Stimulated activated CD4-positive, alpha-beta T cell treated with anti-CD3 and anti-CD28 coated beads, Interleukin-1b, Interleukin-23, amount 100 ng/mL, for 48 hours (primary cell): Measurements from ENCODE around the gene MIPOL1.
"Not testable (repeated sequence)": the region's sequence is repeated elsewhere in the genome, so short reads cannot be mapped to it uniquely, and the experiment has no call there.

Experiments
- DNase-seq: peaks from one replicate; pipeline ENCODE4 v3.0.0-alpha.2; 2020

The MIPOL1 gene

DNA sequence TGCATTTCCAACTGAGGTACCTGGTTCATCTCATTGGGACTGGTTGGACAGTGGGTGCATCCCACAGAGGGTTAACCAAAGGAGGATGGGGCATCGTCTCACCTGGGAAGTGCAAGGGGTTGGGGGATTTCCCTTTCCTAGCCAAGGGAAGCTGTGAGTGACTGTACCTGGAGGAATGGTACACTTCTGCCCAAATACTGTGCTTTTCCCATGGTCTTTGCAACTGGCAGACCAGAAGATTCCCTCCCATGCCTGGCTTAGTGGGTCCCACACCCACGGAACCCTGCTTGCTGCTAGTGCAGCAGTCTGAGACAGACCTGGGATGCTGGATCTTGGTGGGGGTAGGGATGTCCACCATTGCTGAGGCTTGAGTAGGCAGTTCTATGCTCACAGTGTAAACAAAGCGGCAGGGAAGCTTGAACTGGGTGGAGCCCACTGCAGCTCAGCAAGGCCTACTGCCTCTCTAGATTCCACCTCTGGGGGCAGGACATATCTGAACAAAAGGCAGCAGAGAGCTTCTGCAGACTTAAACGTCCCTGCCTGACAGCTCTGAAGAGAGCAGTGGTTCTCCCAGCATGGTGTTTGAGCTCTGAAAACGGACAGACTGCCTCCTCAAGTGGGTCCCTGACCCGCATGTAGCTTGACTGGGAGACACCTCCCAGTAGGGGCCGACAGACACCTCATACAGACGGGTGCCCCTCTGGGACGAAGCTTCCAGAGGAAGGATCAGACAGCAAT, 9.7 kb upstream of the MIPOL1 start:
- DNase-seq = not testable (repeated sequence)

DNA sequence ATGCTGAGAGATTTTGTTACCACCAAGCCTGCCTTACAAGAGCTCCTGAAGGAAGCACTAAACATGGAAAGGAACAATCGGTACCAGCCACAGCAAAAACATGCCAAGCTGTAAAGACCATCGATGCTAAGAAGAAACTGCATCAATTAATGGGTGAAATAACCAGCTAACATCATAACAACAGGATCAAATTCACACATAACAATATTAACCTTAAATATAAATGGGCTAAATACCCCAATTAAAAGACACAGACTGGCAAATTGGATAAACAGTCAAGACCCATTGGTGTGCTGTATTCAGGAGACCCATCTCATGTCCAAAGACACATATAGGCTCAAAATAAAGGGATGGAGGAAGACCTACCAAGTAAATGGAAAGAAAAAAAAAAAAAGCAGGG, 8.0 kb upstream of the MIPOL1 start:
- DNase-seq = not testable (repeated sequence)

DNA sequence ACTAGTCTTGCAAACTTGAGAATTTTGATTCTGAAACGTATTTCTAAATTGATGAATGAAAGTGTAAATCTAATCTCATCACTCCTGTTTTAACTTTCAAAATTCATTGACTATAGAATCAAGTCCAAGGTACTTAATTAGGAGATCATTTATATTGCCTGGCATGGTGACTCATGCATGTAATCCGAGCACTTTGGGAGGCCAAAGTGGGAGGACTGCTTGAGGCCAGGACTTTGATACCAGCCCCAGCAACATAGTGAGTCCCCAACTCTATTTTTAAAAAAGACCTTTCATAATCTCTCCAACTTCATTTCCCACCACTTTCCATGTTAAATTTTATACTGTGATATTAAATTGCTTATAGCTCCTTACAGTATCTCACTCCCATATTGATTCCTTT, 3.0 kb upstream of the MIPOL1 start:
- no peak for DNase-seq

DNA sequence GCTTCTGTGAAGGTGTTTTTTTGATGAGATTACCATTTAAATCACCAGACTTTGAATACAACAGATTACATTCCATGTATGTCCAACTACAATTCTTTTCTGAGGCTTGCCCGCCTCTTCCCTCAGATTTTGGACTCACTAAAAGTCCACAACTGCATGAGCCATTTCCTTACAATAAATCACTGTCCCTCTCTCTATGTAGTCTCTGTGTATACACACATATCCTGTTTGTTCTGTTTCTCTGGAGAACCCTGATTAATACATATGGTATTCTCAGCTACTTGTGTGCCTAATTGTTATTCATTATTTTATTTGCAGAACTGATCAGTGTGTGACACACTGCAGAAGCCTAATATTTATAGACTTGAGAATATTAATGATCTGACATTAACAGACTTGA, 2.4 kb upstream of the MIPOL1 start:
- DNase-seq = no peak

DNA sequence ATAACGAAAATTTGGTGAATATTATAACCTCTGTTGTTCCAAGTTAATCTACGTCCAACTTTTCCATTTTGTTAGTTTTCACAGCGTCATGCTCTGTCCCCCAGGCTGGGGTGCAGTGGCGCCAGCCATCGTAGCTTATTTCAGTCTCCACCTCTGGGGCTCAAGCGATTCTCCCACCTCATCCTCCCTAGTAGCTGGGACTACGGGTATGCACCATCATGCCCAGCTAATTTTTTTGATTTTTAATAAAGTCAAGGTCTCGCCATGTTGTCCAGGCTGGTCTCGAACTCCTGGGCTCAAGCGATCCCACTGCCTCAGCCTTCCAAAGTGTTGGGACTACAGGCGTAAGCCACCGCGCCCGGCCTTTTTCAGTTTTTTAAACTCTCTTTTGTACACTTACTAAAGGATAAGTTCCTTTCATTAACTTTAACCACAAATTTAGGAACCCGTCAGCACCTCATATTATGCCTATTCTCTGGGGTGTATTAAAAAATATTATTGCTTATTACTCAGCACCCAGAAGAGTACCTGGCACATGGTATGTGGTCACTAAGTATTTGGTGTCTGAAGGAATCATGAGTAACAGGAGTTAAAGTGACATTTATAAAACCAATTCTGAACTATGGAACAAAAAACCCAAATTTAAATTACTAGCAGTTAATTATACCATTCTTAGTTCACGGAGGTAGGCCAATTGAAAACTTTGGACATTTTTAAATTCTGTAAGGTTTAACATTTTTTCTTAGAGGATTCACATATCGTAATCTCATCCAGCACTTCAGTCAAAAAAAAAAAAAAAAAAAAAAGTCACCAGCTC, 925 bp upstream of the MIPOL1 start:
- no peak for DNase-seq

DNA sequence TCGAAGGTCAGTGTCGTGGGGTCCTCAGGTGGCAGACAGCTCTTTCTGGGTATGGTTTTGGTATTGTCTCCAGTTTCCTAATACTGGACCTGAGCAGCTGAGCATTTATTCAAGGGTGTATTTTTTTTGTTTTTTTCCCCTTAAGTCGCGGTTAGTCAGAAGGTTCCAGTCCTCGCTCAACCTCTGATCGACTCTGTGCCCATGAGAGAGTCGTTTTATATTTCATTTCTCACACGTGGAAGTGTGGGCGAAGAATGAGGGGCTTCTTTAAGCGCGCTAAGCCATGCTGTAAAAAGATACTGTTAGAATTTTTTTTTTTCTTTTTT, 499 bp downstream of the MIPOL1 start:
- DNase-seq = no peak

DNA sequence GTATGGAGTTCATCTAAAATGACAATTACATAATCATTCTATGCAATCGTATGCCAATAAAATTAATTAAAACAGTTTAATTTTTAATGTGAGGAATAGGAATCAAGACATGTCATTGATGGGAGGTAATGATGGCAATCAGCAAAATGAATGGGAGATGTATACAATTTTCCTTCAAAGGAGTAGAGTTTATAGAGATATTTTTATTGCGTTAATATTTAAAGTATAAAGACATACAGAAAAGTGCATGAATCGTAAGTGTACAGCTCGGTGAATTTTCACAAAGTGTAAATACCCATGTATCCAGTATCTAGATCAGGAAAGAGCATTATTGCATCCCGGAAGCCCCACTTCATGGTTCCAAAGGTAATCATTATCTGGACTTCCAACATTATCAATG, 1.2 kb downstream of the MIPOL1 start:
- no peak for DNase-seq

DNA sequence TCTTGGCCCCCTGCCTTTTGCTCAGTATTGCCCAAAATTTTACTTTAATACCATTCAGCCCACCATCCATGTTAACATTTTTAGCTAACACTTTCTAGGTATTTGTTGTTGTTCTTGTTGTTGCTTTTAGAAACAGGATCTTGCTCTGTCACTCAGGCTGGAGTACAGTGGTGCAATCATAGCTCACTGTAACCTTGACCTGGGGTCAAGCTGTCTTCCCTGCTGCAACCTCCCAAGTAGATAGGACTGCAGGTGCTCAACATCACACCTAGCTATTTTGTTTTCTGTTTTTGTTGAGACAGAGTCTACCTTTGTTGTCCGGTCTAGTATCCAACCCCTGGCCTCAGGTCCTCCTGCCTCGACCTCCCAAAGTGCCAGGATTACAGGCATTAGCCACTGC, 4.0 kb downstream of the MIPOL1 start:
- no peak for DNase-seq

DNA sequence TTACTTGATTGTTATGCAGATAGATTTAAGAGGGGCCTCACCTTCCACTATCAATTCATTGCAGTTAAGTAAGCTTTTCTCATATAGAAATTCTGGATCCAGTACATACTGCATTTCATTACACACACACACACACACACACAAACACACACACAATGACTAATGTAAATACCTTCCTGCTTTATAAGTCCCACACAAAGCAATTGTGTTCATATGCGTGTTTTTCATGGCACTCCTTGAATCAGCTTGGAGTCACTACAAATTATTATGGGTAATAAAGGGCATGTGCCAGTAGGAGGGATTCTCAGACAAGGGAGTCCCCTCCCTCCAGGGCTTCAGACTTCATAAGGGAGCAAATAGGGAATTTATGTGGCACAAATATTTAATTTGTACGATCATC, 4.5 kb downstream of the MIPOL1 start:
- no peak for DNase-seq

DNA sequence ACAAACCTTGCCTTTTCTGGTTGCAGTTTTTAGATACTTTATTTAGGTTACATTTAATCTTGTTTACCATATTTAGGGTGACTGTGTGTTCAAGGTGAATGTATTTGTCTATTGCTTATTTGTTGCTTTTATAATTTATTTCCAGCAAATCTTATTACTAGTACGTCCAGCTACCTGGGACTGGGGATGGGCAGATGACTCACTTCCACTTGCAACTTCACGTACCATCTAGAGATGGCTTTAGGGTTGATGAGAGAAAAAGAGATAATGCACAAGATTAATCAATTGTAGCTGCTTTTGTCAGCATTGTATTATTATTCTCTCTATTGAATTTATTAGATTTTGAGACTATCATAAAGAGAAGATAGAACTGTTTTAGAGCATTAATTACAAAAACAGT, 5.1 kb downstream of the MIPOL1 start:
- DNase-seq = no peak

DNA sequence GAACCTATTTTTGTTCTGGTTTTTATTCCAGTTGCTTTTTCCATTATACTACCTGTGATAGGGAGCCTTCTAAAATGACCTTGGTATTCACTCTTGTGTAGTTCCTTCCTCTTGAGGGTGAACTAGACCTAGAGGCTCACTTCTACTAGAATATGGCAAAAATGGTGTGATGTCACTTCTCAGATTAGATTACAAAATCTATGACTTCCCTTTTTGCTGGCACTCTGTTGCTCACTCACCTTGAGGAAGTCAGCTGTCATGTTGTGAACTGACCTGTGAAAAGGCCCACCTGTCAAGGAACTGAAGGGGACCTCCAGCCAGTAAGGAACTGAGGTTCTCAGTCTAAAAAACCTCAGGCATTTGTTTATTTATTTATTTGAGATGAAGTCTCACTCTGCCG, 5.7 kb downstream of the MIPOL1 start:
- DNase-seq = no peak

DNA sequence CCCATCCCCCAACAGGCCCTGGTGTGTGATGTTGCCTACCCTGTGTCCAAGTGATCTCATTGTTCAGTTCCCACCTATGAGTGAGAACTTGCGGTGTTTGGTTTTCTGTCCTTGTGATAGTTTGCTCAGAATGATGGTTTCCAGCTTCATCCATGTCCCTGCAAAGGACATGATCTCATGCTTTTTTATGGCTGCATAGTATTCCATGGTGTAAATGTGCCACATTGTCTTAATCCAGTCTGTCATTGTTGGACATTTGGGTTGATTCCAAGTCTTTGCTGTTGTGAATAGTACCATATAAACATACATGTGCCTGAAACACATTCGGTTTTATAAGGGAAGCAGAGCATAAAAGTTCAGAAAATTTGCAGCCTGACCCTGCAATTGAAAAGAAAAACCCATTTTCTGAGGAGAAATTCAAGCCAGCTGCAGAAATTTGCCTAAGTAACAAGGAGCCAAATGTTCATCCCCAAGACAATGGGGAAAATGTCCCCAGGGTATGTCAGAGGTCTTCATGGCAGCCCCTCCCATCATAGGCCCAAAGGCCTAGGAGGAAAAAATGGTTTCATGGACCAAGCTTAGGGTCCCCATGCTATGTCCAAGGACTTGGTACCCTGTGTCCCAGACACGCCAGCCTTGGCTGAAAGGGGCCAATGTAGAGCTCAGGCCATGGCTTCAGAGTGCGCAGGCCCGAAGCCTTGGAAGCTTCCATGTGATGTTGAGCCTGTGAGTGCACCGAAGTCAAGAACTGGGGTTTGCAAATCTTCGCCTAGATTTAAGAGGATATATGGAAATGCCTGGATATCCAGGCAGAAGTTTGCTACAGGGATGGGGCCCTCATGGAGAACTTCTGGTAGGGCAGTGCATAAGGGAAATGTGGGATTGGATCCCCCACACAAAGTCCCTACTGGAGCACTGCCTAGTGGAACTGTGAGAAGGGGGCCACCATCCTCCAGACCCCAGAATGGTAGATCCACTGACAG, 8.2 kb downstream of the MIPOL1 start:
- not testable (repeated sequence) for DNase-seq

DNA sequence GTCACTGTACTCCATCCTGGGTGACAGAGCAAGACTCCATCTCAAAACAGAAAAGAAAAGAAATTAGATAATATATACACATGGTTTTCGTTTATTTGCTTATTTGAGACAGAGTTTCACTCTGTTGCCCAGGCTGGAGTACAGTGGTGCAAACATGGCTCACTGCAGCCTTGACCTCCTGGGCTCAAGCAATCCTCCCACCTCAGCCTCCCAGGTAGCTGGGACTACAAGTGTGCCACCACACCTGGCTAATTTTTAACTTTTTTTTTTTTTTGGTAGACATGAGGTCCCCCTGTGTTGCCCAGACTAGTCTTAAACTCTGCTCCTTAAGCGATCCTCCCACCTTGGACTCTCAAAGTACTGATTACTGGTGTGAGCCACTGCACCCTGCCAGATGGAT, 11.9 kb downstream of the MIPOL1 start:
- not testable (repeated sequence) for DNase-seq

DNA sequence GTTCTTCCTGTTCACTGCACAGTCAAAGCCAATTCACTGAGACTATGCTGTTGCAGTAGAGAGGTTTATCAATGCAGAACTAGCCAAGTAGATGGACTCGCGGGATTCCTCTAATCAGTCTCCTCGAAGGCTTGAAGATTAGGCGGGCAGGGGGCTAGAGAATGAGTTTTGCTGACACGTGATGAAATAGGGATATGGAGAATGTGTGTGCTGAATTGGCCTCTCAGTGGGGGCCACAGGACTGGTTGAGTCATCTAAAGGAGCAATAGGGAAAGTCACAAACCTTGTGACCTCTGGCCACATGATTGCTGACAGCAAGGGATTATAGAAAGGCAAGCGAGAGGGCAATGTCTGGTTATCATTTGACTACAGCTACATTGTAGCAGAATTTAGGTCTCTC, 12.7 kb downstream of the MIPOL1 start:
- DNase-seq = no peak

DNA sequence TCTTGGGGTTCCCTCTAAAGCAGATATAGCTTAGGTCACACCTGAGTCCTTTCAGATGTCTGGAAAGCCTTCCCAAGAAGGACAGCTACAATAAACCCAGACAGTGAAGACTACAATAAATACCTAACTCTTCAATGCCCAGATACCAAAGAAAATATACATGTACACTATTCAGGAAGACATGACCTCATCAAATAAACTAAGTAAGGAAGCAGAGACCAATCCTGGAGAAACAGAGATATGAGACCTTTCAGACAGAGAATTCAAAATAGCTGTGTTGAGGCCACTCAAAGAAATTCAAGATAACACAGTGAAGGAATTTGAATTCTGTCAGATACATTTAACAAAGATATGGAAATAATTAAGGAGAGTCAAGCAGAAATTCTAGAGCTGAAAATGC, 15.3 kb downstream of the MIPOL1 start:
- DNase-seq = no peak

DNA sequence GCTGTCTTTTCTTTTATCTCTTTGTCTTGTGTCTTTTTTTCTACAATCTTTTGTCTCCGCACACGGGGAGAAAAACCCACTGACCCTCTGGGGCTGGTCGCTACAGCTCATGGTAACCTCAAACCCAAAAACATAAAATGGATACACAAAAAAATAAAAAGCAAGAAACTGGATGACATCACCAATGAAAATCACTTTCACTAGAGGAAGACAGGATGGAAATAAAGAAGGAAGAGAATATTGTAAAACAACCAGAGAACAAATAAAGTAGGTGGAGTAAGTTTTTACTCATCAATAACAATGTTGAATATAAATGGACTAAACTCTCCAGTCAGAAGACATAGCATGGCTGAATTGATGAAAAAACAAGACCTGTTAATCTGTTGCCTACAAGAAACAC, 17.6 kb downstream of the MIPOL1 start:
- no peak for DNase-seq

DNA sequence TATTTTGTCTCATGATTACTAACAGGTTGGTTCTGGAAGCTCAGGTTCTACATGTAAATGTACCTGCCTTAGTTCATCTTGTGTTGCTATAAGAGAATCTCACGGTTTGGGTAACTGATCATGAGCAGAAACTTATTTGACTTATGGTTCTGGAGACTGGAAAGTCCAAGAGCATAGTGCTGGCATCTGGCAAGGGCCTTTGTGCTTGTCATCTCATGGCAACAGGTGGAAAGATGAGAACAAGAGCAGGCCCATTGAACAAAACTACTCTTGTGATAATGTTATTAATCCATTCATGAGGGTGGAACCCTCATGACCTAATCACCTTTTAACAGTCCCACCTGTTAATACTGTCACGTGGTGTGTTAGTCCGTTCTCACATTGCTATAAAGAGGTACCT, 23.3 kb downstream of the MIPOL1 start:
- no peak for DNase-seq

DNA sequence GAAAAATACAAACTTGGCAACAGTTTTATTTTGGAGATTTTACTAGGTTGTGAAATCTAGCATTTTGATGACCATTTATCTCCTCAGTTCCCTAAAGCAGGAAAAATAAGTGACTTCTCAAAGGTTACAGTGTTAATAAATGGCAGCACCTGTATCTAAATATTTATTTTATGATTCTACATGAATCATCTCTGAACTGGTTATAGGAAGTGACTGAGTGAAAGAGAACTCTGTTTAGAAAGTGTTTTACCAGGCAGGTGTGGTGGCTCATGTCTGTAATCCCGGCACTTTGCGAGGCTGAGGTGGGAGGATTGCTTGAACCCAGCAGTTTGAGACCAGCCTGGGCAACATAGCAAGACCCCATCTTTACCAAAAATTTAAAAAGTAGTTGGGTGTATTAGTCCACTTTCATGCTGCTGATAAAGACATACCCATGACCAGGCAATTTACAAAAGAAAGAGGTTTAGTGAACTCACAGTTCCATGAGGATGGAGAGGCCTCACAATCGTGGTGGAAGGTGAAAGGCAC, 26.3 kb downstream of the MIPOL1 start:
- DNase-seq = no peak

DNA sequence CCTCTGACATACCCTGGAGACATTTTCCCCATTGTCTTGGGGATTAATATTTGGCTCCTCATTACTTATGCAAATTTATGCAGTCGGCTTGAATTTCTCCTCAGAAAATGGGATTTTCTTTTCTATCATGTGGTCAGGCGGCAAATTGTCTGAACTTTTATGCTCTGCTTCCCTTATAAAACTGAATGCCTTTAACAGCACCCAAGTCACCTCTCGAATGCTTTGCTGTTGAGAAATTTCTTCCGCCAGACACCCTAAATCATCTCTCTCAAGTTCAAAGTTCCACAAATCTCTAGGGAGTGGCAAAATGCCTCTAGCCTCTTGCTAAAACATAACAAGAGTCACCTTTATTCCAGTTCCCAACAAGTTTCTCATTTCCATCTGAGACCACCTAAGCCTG, 27.9 kb downstream of the MIPOL1 start:
- not testable (repeated sequence) for DNase-seq

DNA sequence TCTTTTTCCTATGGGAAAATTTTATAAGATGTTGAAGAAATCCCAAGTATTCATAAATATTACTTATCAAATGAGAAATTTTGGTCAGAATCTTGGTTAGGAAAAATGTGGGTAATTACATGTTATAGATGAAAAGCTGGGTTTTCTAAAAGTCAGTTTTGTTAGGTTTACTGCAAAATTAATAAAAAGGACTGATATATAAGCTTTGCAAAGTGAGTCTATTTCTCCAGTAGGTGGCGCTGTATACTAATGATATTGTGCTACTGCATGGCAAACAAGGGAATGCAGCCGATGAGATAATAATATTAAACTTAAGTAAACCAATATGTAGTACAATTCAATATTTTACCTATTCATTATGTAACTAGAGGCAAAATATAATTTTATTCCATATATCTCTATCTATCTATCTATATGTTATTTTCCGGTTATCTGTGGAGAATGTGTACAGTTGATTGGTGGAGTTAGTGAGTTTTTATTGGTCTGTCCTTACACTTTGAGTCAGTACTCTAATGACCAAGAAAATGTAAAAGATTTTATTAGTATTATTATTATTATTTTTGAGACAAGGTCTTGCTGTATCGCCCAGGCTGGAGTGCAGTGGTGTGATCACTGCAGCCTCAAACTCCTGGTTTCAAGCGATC, 32.9 kb downstream of the MIPOL1 start:
- DNase-seq = no peak

DNA sequence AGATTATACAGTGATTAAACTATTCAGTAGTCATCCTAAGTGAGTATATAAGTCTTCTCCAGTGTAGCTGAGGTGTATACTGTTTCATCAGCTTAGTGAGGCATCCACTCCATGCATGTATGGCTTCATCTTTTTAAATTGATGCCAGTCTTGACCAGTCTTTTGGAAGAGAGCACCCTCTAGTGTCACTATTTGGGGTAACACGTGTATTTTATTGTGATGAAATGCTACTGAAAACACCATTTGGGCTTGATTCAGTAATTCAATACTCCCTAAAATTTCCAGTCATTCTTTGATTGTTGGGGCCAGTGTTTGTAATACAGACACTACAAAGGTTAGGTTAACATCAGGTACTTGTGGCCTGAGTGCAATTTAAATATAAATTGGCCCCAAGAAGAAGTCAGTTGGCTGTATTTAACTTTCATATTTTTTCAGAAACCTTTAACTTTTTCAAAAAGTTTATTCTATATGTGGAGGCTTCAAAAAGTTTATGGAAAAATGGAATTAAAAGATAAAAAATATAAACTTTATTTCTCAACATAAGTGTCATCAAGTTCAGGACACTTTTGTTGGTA, 35.3 kb downstream of the MIPOL1 start:
- no peak for DNase-seq

DNA sequence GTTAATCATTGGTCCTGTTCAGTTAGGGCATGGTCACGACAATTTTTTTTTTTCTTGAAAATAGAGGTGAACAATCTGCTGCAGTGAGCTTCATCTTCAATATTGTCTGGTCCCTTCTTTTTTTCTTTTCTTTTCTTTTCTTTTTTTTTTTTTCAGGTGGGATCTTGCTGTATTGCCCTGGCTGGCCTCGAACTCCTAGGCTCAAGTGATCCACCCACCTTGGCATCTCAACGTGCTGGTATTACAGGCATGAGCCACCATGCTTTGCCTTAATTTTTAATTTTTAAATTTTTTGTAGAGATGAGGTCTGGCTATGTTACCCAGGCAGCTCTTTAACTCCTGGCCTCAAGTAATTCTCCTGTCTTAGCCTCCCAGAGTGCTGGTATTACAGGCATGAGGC, 36.5 kb downstream of the MIPOL1 start:
- no peak for DNase-seq
